ENCODE measurements around the gene TRPC4AP. TPM values are rescaled to one million over a fixed set of nuclear protein-coding genes. Genes with fewer than 3 reads are reported as not detected.

The TRPC4AP gene
- total RNA-seq, 1 donor from 2014 or later, result 95.6 TPM

GRCh38 chr20:34987288-34988190 is 105.1 kb downstream of the TRPC4AP start:
- Mint-ChIP-seq H3K27me3 (ENCODE audit: low read depth) (peaks cover 24% of the 10 kb centered on the region), H3K9me3 (no peaks in the 10 kb centered on the region), H3K36me3 (no peaks in the 10 kb centered on the region), H3K27ac (no peak overlapping the region), H3K4me1 (peaks cover 3% of the 10 kb centered on the region), H3K4me3 (no peak overlapping the region)
- TF ChIP-seq, protein P1, sequence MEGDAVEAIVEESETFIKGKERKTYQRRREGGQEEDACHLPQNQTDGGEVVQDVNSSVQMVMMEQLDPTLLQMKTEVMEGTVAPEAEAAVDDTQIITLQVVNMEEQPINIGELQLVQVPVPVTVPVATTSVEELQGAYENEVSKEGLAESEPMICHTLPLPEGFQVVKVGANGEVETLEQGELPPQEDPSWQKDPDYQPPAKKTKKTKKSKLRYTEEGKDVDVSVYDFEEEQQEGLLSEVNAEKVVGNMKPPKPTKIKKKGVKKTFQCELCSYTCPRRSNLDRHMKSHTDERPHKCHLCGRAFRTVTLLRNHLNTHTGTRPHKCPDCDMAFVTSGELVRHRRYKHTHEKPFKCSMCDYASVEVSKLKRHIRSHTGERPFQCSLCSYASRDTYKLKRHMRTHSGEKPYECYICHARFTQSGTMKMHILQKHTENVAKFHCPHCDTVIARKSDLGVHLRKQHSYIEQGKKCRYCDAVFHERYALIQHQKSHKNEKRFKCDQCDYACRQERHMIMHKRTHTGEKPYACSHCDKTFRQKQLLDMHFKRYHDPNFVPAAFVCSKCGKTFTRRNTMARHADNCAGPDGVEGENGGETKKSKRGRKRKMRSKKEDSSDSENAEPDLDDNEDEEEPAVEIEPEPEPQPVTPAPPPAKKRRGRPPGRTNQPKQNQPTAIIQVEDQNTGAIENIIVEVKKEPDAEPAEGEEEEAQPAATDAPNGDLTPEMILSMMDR (IDR thresholded peaks at IDR 0.05; ENCODE audit: unreplicated experiment), result no peak
- DNase-seq (ENCODE audit: low spot score in 2 of 2, unreplicated experiment in 2 of 2), result no peak

DNA sequence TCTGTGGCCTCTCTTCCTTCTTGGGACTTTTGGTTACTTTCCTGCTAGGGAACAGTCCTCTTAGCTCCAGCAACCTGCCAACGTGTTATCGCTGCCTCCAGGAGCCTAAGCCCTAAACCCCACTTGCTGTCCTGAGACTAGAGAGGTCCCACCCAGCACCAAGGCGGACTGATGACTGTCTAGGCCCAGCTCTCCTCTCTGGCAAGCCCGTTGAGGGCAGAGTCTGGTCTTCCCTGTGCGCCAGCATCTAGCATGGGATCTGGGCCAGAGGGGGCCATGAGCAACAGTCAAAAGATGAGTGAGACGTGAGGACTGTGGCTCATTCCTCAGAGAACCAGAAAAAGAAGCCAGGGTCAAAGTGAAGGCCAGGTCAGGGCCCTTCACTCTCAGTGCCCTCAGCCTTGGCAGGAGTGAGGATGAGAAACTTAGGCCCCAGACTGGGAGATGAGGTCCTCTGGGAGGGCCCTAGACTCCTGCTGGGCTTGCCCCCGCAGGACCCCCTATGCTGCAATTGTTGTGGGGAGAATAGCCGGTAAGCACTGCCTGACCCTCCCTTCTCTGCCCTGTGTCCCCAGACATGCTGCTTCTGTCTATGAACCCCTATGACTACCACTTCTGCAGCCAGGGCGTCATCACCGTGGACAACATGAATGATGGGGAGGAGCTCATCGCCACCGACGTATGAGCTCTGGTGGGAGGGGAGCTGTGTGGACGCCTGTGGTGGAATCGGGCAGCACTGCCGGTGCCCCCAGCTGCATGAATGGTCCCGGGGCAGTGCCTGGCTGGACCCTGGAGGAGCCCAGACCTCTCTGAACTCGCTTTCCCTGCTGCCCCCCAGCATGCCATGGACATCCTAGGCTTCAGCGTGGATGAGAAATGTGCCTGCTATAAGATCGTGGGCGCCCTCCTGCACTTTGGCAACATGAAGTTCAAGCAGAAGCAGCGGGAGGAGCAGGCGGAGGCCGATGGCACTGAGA is 106.0 kb downstream of the TRPC4AP start:
- no peaks in the 10 kb centered on the region for H3K36me3 Mint-ChIP-seq
- H3K27me3 Mint-ChIP-seq (ENCODE audit: low read depth), result peaks cover 28% of the 10 kb centered on the region
- H3K9me3 Mint-ChIP-seq, result no peaks in the 10 kb centered on the region
- no peak overlapping the region for H3K4me3 Mint-ChIP-seq
- DNase-seq (ENCODE audit: low spot score in 2 of 2, unreplicated experiment in 2 of 2), result no peak
- H3K27ac Mint-ChIP-seq, result no peak overlapping the region
- H3K4me1 Mint-ChIP-seq, result peaks cover 3% of the 10 kb centered on the region
- TF ChIP-seq, protein P1 (IDR thresholded peaks at IDR 0.05; ENCODE audit: unreplicated experiment), result no peak

DNA sequence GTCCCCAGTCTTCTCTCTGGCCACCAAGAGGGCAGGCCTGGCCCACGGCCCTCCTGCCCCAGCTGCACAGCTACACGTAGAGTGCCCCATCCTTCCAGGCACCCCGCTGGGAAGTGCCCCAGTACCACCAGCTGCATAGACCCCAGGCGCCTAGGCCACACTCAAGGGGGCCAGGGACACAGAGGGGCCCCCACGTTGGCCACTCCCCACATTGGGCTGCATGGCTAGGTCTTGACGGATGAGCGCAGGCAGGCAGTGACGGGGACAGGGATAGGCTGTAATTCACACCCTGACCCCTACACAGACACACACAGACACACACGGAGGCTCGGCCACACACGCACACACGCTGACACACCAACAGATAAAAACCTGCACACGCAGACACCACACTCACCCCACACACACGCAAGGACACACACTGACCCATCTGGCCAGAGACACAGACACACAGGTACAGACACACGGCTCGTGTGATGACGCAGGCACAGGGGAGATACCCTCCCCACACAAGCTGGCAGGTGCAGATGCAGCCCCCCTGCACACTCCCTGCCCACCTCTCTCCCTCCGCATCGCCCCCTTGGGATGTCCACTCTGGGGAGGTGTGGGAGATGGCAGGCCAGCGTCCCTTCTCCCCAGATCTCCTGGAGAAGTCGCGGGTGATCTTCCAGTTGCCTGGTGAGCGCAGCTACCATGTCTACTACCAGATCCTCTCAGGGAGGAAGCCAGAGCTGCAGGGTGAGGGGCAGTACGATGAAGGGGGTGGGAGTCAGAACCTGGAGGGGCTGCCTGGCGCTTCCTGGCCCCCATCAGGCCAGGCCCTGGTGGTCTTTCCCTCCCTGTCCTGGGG is 106.9 kb downstream of the TRPC4AP start:
- Mint-ChIP-seq H3K27me3 (ENCODE audit: low read depth) (peaks cover 28% of the 10 kb centered on the region), H3K9me3 (no peaks in the 10 kb centered on the region)

GRCh38 chr20:34984756-34985261 is 107.8 kb downstream of the TRPC4AP start:
- TF ChIP-seq, protein P1 (IDR thresholded peaks at IDR 0.05; ENCODE audit: unreplicated experiment), result no peak
- DNase-seq (ENCODE audit: low spot score in 2 of 2, unreplicated experiment in 2 of 2), result no peak
- H3K9me3 Mint-ChIP-seq, result no peaks in the 10 kb centered on the region
- H3K27me3 Mint-ChIP-seq (ENCODE audit: low read depth), result peaks cover 28% of the 10 kb centered on the region
- H3K27ac Mint-ChIP-seq, result no peak overlapping the region
- H3K4me3 Mint-ChIP-seq, result no peak overlapping the region
- no peaks in the 10 kb centered on the region for H3K36me3 Mint-ChIP-seq
- peaks cover 3% of the 10 kb centered on the region for H3K4me1 Mint-ChIP-seq

More for the DNA sequence above, 106.9 kb downstream of the TRPC4AP start:
- no peaks in the 10 kb centered on the region for H3K36me3 Mint-ChIP-seq
- no peak overlapping the region for H3K4me3 Mint-ChIP-seq
- TF ChIP-seq, protein P1 (IDR thresholded peaks at IDR 0.05; ENCODE audit: unreplicated experiment), result no peak
- DNase-seq (ENCODE audit: low spot score in 2 of 2, unreplicated experiment in 2 of 2), result no peak
- H3K4me1 Mint-ChIP-seq, result peaks cover 3% of the 10 kb centered on the region
- H3K27ac Mint-ChIP-seq, result no peak overlapping the region
